WTC11 (cell line): Measurements from ENCODE around the gene MTA3. TPM values are rescaled to one million over a fixed set of nuclear protein-coding genes. Genes with fewer than 3 reads are reported as not detected.

Experiments used
- ATAC-seq: fragments of 200-7000 bp; cut with Tn5 transposase; 2 replicates; pipeline ENCODE4 v1.10.0; 2021; ENCODE audit warnings: mild to moderate bottlenecking, moderate library complexity
- CTCF ChIA-PET: fragments of 300-600 bp; sonication (Branson Sonifier 250); formaldehyde crosslinking; loops from one replicate; lab custom pipeline; 2021; ENCODE audit warnings: antibody characterized with exemption; lab: Charles Lee
- POLR2A ChIA-PET: fragments of 350-600 bp; sonication (Branson Sonifier 250); formaldehyde crosslinking; loops from one replicate; lab custom pipeline; 2021; ENCODE audit warnings: antibody characterized with exemption; lab: Charles Lee
- DNase-seq: peaks from one replicate; pipeline ENCODE4 v3.0.0; 2021; ENCODE audit warnings: low spot score
- H3K27ac Mint-ChIP-seq: 2 replicates; pipeline ENCODE4 v1.8.0; 2021; ENCODE audit warnings: mixed read lengths
- H3K27me3 Mint-ChIP-seq: 2 replicates; pipeline ENCODE4 v1.8.0; 2021; ENCODE audit warnings: low read depth, mild to moderate bottlenecking, moderate library complexity, mixed read lengths
- H3K36me3 Mint-ChIP-seq: 2 replicates; pipeline ENCODE4 v1.8.0; 2021; ENCODE audit warnings: mixed read lengths
- H3K4me1 Mint-ChIP-seq: 2 replicates; pipeline ENCODE4 v1.8.0; 2022; ENCODE audit warnings: mixed read lengths
- H3K4me3 Mint-ChIP-seq: 2 replicates; pipeline ENCODE4 v1.8.0; 2021; ENCODE audit warnings: mild to moderate bottlenecking, moderate library complexity, mixed read lengths
- H3K9me3 Mint-ChIP-seq: 2 replicates; pipeline ENCODE4 v1.8.0; 2021; ENCODE audit warnings: mixed read lengths
- AFF4 ChIP-seq: sonication (generic); formaldehyde crosslinking; IDR thresholded peaks from 2 replicates; pipeline ENCODE4 v1.8.1; 2023; ENCODE audit warnings: mild to moderate bottlenecking, missing genetic modification reagents, borderline replicate concordance
- CDX4 ChIP-seq: fragments of 250-450 bp; sonication (Bioruptor Pico); IDR thresholded peaks from 2 replicates; pipeline ENCODE4 v1.9.0; 2021; ENCODE audit warnings: moderate library complexity, mild to moderate bottlenecking, inconsistent platforms, borderline replicate concordance
- ELF4 ChIP-seq: sonication (generic); formaldehyde crosslinking; IDR thresholded peaks from 2 replicates; pipeline ENCODE4 v1.8.1; 2022; ENCODE audit warnings: low read depth, mild to moderate bottlenecking, moderate library complexity, missing genetic modification reagents
- EMX1 ChIP-seq: fragments of 250-450 bp; sonication (Bioruptor Pico); IDR thresholded peaks from 2 replicates; pipeline ENCODE4 v1.8.0; 2021; ENCODE audit warnings: mild to moderate bottlenecking
- HMGA2 ChIP-seq: fragments of 250-450 bp; sonication (Bioruptor Pico); IDR thresholded peaks from 2 replicates; pipeline ENCODE4 v1.4.0; 2021; ENCODE audit warnings: mild to moderate bottlenecking, moderate library complexity
- HMGXB4 ChIP-seq: sonication (generic); formaldehyde crosslinking; IDR thresholded peaks from 2 replicates; pipeline ENCODE4 v1.8.1; 2023; ENCODE audit warnings: mild to moderate bottlenecking, moderate library complexity, missing genetic modification reagents
- IRF2 ChIP-seq: sonication (generic); formaldehyde crosslinking; IDR thresholded peaks from 2 replicates; pipeline ENCODE4 v1.8.0; 2022; ENCODE audit warnings: low read depth, missing genetic modification reagents, borderline replicate concordance
- JAZF1 ChIP-seq: fragments of 250-450 bp; sonication (Bioruptor Pico); IDR thresholded peaks from 2 replicates; pipeline ENCODE4 v1.9.0; 2021; ENCODE audit warnings: moderate library complexity, mild to moderate bottlenecking, inconsistent platforms
- MXD4 ChIP-seq: fragments of 250-450 bp; sonication (Bioruptor Pico); IDR thresholded peaks from 2 replicates; pipeline ENCODE4 v1.8.0; 2021; ENCODE audit warnings: mild to moderate bottlenecking, moderate library complexity, borderline replicate concordance
- NFATC4 ChIP-seq: fragments of 250-450 bp; sonication (Bioruptor Pico); IDR thresholded peaks from 2 replicates; pipeline ENCODE4 v1.9.0; 2021; ENCODE audit warnings: mild to moderate bottlenecking
- NFYB ChIP-seq: sonication (generic); formaldehyde crosslinking; conservative IDR thresholded peaks from 2 replicates; pipeline ENCODE4 v1.8.0; 2022; ENCODE audit warnings: low read depth, missing genetic modification reagents
- NR1H2 ChIP-seq: sonication (generic); formaldehyde crosslinking; IDR thresholded peaks from 2 replicates; pipeline ENCODE4 v1.9.0; 2021; ENCODE audit warnings: mild to moderate bottlenecking, moderate library complexity, missing genetic modification reagents
- NR3C1 ChIP-seq: sonication (generic); formaldehyde crosslinking; conservative IDR thresholded peaks from 2 replicates; pipeline ENCODE4 v1.8.1; 2023; ENCODE audit warnings: low read depth, mild to moderate bottlenecking, missing genetic modification reagents
- SMAD4 ChIP-seq: sonication (generic); formaldehyde crosslinking; IDR thresholded peaks from 2 replicates; pipeline ENCODE4 v1.8.0; 2022; ENCODE audit warnings: mild to moderate bottlenecking, missing genetic modification reagents
- ZNF138 ChIP-seq: sonication (generic); formaldehyde crosslinking; conservative IDR thresholded peaks from 2 replicates; pipeline ENCODE4 v1.8.1; 2022; ENCODE audit warnings: mild to moderate bottlenecking, moderate library complexity, missing genetic modification reagents
- ZNF423 ChIP-seq: fragments of 250-450 bp; sonication (Bioruptor Pico); IDR thresholded peaks from 2 replicates; pipeline ENCODE4 v2.1.2; 2022; ENCODE audit warnings: mild to moderate bottlenecking, moderate library complexity
- total RNA-seq: library from RNA; stranded (reverse); gene quantifications from 3 replicates; pipeline ENCODE4 v1.2.3, GENCODE V29; 2021
- TF ChIP-seq, protein P1 (sequence below): sonication (generic); formaldehyde crosslinking; IDR thresholded peaks from 2 replicates; pipeline ENCODE4 v1.8.0; 2022; ENCODE audit warnings: mild to moderate bottlenecking, missing genetic modification reagents
- TF ChIP-seq, protein P2 (sequence below): sonication (generic); formaldehyde crosslinking; IDR thresholded peaks from 2 replicates; pipeline ENCODE4 v1.8.1; 2023; ENCODE audit warnings: mild to moderate bottlenecking, missing genetic modification reagents, moderate library complexity
- TF ChIP-seq, protein P3 (sequence below): sonication (generic); formaldehyde crosslinking; conservative IDR thresholded peaks from 2 replicates; pipeline ENCODE4 v1.8.1; 2022; ENCODE audit warnings: mild to moderate bottlenecking, missing genetic modification reagents
- TF ChIP-seq, protein P4 (sequence below): sonication (generic); formaldehyde crosslinking; IDR thresholded peaks from 2 replicates; pipeline ENCODE4 v1.8.0; 2022; ENCODE audit warnings: mild to moderate bottlenecking, missing genetic modification reagents
- TF ChIP-seq, protein P5 (sequence below): sonication (generic); formaldehyde crosslinking; IDR thresholded peaks from 2 replicates; pipeline ENCODE4 v1.8.0; 2022; ENCODE audit warnings: mild to moderate bottlenecking, missing genetic modification reagents
- TF ChIP-seq, protein P6 (sequence below): sonication (generic); formaldehyde crosslinking; IDR thresholded peaks from 2 replicates; pipeline ENCODE4 v1.8.0; 2022; ENCODE audit warnings: mild to moderate bottlenecking, missing genetic modification reagents

The MTA3 gene
- total RNA-seq, 1 experiment from 2014 or later, result 153 TPM

GRCh38 chr2:42755191-42755880 is 186.9 kb downstream of the MTA3 start:
- DNase-seq (no peak), ATAC-seq (no peak)
- TF ChIP-seq ELF4 (no peak), AFF4 (no peak), MXD4 (no peak), SMAD4 (CRISPR knock-in tag) (no peak), NR3C1 (CRISPR knock-in tag) (no peak), CDX4 (CRISPR knock-in tag) (no peak), EMX1 (CRISPR knock-in tag) (no peak), JAZF1 (no peak), IRF2 (CRISPR knock-in tag) (no peak)
- TF ChIP-seq, protein P1, sequence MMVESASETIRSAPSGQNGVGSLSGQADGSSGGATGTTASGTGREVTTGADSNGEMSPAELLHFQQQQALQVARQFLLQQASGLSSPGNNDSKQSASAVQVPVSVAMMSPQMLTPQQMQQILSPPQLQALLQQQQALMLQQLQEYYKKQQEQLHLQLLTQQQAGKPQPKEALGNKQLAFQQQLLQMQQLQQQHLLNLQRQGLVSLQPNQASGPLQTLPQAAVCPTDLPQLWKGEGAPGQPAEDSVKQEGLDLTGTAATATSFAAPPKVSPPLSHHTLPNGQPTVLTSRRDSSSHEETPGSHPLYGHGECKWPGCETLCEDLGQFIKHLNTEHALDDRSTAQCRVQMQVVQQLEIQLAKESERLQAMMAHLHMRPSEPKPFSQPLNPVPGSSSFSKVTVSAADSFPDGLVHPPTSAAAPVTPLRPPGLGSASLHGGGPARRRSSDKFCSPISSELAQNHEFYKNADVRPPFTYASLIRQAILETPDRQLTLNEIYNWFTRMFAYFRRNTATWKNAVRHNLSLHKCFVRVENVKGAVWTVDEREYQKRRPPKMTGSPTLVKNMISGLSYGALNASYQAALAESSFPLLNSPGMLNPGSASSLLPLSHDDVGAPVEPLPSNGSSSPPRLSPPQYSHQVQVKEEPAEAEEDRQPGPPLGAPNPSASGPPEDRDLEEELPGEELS (CRISPR knock-in tag), result no peak
- H3K27ac Mint-ChIP-seq, result no peak overlapping the region
- POLR2A ChIA-PET, result no interaction called here
- H3K27me3 Mint-ChIP-seq, result no peaks in the 10 kb centered on the region
- H3K4me3 Mint-ChIP-seq, result no peak overlapping the region
- no peaks in the 10 kb centered on the region for H3K36me3 Mint-ChIP-seq
- CTCF ChIA-PET, result interaction anchor here (0.8 to 1.1 kb wide), 3 partner anchors 13 to 54 kb away, joined by 3 read pairs; no protein-coding TSS in a partner anchor
- H3K4me1 Mint-ChIP-seq, result peaks cover 11% of the 10 kb centered on the region
- no peaks in the 10 kb centered on the region for H3K9me3 Mint-ChIP-seq

DNA sequence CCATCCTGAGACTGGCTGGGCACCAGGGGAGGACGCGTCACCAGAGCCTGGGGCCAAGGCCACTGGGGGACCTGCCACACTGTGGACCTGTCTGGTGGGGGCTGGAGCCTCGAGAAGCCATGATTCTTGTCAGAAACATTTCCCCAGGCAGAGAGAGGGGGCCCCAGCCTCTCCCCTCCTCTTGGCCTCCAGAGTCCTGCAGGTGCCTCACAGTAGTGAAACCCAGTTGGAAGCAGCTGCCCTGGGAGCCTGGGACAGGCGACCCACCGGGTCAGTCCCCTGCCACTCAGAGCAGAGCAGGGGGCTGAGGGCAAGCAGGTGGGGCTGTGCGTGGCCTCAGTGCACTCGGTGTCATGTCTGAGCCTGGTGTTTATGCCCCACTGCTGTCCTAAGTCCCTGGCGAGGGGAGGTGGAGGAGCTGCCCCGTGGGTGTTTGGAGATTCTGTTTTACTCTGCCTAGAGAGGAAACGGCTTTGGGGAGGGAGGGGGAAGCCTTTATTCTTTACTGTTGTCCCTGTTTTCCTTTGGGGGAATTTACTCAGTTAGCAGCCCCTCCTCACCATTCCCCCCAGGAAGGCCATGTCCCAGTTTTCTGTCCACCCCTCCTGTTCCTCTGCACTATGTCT is 187.8 kb downstream of the MTA3 start:
- Mint-ChIP-seq H3K9me3 (no peaks in the 10 kb centered on the region), H3K27ac (peak overlapping the region; percentile 86), H3K4me1 (peaks cover 11% of the 10 kb centered on the region), H3K4me3 (no peak overlapping the region), H3K36me3 (no peaks in the 10 kb centered on the region), H3K27me3 (no peaks in the 10 kb centered on the region)
- ATAC-seq (no peak; the same call in 1 of the 2 replicates), DNase-seq (no peak)
- CTCF ChIA-PET, result interaction anchor here (2.0 kb wide), 1 partner anchor 14 kb away, joined by 7 read pairs; no protein-coding TSS in a partner anchor
- POLR2A ChIA-PET, result no interaction called here
- no peak for TF ChIP-seq ZNF138 (CRISPR knock-in tag)
- TF ChIP-seq MXD4, result no peak
- no peak for TF ChIP-seq NFYB (CRISPR knock-in tag)
- no peak for TF ChIP-seq NR3C1 (CRISPR knock-in tag)
- TF ChIP-seq HMGXB4 (CRISPR knock-in tag), result no peak
- no peak for TF ChIP-seq ZNF423
- no peak for TF ChIP-seq NFATC4 (CRISPR knock-in tag)
- TF ChIP-seq NR1H2 (CRISPR knock-in tag), result no peak
- TF ChIP-seq, protein P2, sequence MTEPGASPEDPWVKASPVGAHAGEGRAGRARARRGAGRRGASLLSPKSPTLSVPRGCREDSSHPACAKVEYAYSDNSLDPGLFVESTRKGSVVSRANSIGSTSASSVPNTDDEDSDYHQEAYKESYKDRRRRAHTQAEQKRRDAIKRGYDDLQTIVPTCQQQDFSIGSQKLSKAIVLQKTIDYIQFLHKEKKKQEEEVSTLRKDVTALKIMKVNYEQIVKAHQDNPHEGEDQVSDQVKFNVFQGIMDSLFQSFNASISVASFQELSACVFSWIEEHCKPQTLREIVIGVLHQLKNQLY (CRISPR knock-in tag), result no peak
- TF ChIP-seq, protein P3, sequence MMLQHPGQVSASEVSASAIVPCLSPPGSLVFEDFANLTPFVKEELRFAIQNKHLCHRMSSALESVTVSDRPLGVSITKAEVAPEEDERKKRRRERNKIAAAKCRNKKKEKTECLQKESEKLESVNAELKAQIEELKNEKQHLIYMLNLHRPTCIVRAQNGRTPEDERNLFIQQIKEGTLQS (CRISPR knock-in tag), result no peak
- TF ChIP-seq JAZF1, result no peak
- TF ChIP-seq HMGA2 (CRISPR knock-in tag), result no peak
- TF ChIP-seq, protein P4, sequence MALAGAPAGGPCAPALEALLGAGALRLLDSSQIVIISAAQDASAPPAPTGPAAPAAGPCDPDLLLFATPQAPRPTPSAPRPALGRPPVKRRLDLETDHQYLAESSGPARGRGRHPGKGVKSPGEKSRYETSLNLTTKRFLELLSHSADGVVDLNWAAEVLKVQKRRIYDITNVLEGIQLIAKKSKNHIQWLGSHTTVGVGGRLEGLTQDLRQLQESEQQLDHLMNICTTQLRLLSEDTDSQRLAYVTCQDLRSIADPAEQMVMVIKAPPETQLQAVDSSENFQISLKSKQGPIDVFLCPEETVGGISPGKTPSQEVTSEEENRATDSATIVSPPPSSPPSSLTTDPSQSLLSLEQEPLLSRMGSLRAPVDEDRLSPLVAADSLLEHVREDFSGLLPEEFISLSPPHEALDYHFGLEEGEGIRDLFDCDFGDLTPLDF, result no peak
- TF ChIP-seq, protein P5, sequence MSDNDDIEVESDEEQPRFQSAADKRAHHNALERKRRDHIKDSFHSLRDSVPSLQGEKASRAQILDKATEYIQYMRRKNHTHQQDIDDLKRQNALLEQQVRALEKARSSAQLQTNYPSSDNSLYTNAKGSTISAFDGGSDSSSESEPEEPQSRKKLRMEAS (CRISPR knock-in tag), result no peak
- TF ChIP-seq, protein P6, sequence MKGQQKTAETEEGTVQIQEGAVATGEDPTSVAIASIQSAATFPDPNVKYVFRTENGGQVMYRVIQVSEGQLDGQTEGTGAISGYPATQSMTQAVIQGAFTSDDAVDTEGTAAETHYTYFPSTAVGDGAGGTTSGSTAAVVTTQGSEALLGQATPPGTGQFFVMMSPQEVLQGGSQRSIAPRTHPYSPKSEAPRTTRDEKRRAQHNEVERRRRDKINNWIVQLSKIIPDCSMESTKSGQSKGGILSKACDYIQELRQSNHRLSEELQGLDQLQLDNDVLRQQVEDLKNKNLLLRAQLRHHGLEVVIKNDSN (CRISPR knock-in tag), result no peak
- TF ChIP-seq EMX1 (CRISPR knock-in tag), result no peak
